ENCODE data around the gene CA10. TPM values are rescaled to one million over a fixed set of nuclear protein-coding genes. Genes with fewer than 3 reads are reported as not detected.

CA10 gene
- total RNA-seq, 1 experiment from 2014 or later, result not detected

DNA sequence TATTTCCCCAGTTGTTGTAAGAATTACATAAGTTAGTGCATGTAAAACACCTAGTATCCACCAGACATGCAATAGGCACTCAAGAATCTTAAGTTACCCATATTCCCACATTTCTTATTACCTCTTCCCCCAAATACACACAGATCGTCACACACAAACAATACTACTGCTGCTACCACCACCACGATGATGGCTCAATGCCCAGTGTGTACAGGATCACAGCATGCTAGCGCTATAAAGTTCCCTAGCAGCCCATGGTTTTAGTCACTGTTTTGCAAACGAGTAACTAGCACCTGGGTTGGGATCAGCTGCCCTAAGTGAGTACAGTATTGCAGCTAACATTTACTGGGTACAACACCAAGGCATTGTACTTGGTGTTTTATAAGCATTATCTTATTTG is 486.4 kb downstream of the CA10 start:
- ChIA-PET CTCF (no interaction called here), POLR2A (ENCODE audit: unreplicated experiment) (no interaction called here)
- intact Hi-C loops (cut with micrococcal nuclease; ENCODE audit: unreplicated experiment), result no loop called here
- H3K4me1 ChIP-seq (replicated peaks; ENCODE audit: insufficient read depth), result no peaks in the 10 kb centered on the region
- H3K9me2 ChIP-seq (ENCODE audit: insufficient read depth), result no peaks in the 10 kb centered on the region
- H3F3A ChIP-seq (ENCODE audit: insufficient read depth, low read depth), result no peaks in the 10 kb centered on the region
- TF ChIP-seq EZH2 (IDR thresholded peaks at IDR 0.05; ENCODE audit: low read depth), result no peak
- TF ChIP-seq, protein P1, sequence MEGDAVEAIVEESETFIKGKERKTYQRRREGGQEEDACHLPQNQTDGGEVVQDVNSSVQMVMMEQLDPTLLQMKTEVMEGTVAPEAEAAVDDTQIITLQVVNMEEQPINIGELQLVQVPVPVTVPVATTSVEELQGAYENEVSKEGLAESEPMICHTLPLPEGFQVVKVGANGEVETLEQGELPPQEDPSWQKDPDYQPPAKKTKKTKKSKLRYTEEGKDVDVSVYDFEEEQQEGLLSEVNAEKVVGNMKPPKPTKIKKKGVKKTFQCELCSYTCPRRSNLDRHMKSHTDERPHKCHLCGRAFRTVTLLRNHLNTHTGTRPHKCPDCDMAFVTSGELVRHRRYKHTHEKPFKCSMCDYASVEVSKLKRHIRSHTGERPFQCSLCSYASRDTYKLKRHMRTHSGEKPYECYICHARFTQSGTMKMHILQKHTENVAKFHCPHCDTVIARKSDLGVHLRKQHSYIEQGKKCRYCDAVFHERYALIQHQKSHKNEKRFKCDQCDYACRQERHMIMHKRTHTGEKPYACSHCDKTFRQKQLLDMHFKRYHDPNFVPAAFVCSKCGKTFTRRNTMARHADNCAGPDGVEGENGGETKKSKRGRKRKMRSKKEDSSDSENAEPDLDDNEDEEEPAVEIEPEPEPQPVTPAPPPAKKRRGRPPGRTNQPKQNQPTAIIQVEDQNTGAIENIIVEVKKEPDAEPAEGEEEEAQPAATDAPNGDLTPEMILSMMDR (conservative IDR thresholded peaks at IDR 0.05), result no peak
- H3K9me3 ChIP-seq (ENCODE audit: insufficient read depth, low read depth), result no peaks in the 10 kb centered on the region
- no peak overlapping the region for H3K27ac ChIP-seq
- H3K79me2 ChIP-seq (ENCODE audit: low read depth), result no peaks in the 10 kb centered on the region
- no TSS peak for BruUV-seq (replicated peaks)
- no peaks in the 10 kb centered on the region for H4K20me1 ChIP-seq (ENCODE audit: insufficient read depth)
- peaks cover 50% of the 10 kb centered on the region for H3K27me3 ChIP-seq (ENCODE audit: insufficient read depth, low read depth)
- H2AFZ ChIP-seq, result no peak overlapping the region
- H3K4me3 ChIP-seq, result no peak overlapping the region
- no peak for DNase-seq
- H3K36me3 ChIP-seq (ENCODE audit: low read depth), result no peaks in the 10 kb centered on the region
- no peak overlapping the region for H3K4me2 ChIP-seq

DNA sequence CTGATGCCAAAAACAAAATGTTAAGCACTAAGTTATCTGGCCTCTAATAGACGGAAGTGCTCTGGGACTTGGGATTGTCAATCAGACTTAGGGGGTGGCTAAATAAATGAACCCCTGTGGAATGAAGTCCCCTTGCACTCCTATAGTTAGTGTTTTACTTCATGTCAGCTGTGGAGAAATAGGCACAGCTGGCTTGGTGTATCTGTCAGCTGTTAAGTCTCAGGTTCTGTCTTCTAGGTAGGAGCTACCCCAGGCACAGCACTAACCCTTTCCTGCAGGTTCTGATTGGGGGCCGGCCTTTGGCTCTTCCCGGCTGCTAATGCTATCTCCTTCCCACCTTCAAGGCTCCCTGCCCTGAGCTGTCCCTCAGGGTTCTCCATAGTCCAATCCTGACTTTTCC is 487.6 kb downstream of the CA10 start:
- Histone ChIP-seq H3K4me2 (no peak overlapping the region), H3F3A (ENCODE audit: insufficient read depth, low read depth) (no peaks in the 10 kb centered on the region), H3K27ac (no peak overlapping the region), H3K79me2 (ENCODE audit: low read depth) (no peaks in the 10 kb centered on the region), H3K4me3 (no peak overlapping the region), H2AFZ (no peak overlapping the region), H3K4me1 (replicated peaks; ENCODE audit: insufficient read depth) (no peaks in the 10 kb centered on the region), H3K36me3 (ENCODE audit: low read depth) (no peaks in the 10 kb centered on the region), H3K9me3 (ENCODE audit: insufficient read depth, low read depth) (no peaks in the 10 kb centered on the region), H3K27me3 (ENCODE audit: insufficient read depth, low read depth) (peaks cover 58% of the 10 kb centered on the region), H3K9me2 (ENCODE audit: insufficient read depth) (no peaks in the 10 kb centered on the region), H4K20me1 (ENCODE audit: insufficient read depth) (no peaks in the 10 kb centered on the region)
- intact Hi-C loops (cut with micrococcal nuclease; ENCODE audit: unreplicated experiment), result no loop called here
- no peak for DNase-seq
- TF ChIP-seq, protein P1 (conservative IDR thresholded peaks at IDR 0.05), result no peak
- TF ChIP-seq EZH2 (IDR thresholded peaks at IDR 0.05; ENCODE audit: low read depth), result no peak
- POLR2A ChIA-PET (ENCODE audit: unreplicated experiment), result no interaction called here
- CTCF ChIA-PET, result no interaction called here
- BruUV-seq (replicated peaks), result no TSS peak

DNA sequence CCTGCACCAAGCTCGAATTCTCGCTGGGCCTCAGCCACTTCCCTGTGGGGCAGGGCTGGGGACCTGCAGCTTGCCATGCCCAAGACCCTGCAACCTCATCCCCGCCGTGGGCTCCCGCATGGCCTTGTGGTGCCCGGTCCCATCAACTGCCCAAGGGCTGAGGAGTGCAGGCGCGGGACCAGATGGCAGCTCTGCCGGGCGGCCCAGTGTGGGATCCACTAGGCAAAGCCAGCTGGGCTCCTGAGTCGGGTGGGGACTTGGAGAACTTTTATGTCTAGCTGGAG is 489.6 kb downstream of the CA10 start:
- no peaks in the 10 kb centered on the region for H3K9me2 ChIP-seq (ENCODE audit: insufficient read depth)
- no peaks in the 10 kb centered on the region for H3K36me3 ChIP-seq (ENCODE audit: low read depth)
- no peaks in the 10 kb centered on the region for H4K20me1 ChIP-seq (ENCODE audit: insufficient read depth)
- ChIA-PET CTCF (no interaction called here), POLR2A (ENCODE audit: unreplicated experiment) (no interaction called here)
- no peak overlapping the region for H3K4me3 ChIP-seq
- H3F3A ChIP-seq (ENCODE audit: insufficient read depth, low read depth), result no peaks in the 10 kb centered on the region
- intact Hi-C loops (cut with micrococcal nuclease; ENCODE audit: unreplicated experiment), result no loop called here
- H3K4me2 ChIP-seq, result no peak overlapping the region
- no peak overlapping the region for H3K27ac ChIP-seq
- no peaks in the 10 kb centered on the region for H3K9me3 ChIP-seq (ENCODE audit: insufficient read depth, low read depth)
- H3K27me3 ChIP-seq (ENCODE audit: insufficient read depth, low read depth), result peaks cover 69% of the 10 kb centered on the region
- no peak overlapping the region for H2AFZ ChIP-seq
- no peaks in the 10 kb centered on the region for H3K79me2 ChIP-seq (ENCODE audit: low read depth)
- TF ChIP-seq, protein P1 (conservative IDR thresholded peaks at IDR 0.05), result no peak
- TF ChIP-seq EZH2 (IDR thresholded peaks at IDR 0.05; ENCODE audit: low read depth), result no peak
- no peak for DNase-seq
- H3K4me1 ChIP-seq (replicated peaks; ENCODE audit: insufficient read depth), result no peaks in the 10 kb centered on the region
- BruUV-seq (replicated peaks), result no TSS peak

All from PC-9 (cell line).